HUES48 (cell line): ENCODE data around the gene LRP1-AS.

ENCODE experiments used
- H3K27ac ChIP-seq: one replicate; pipeline ENCODE4 v1.7.0; 2013; ENCODE audit warnings: low read depth, low read length, inconsistent platforms
- H3K27me3 ChIP-seq: 2 replicates; pipeline ENCODE4 v1.6.1; 2013; ENCODE audit warnings: mild to moderate bottlenecking, low read length; ENCODE audit not compliant: control insufficient read depth, insufficient read depth
- H3K36me3 ChIP-seq: 2 replicates; pipeline ENCODE4 v1.6.1; 2013; ENCODE audit warnings: low read length; ENCODE audit not compliant: control insufficient read depth, insufficient read depth
- H3K4me1 ChIP-seq: 2 replicates; pipeline ENCODE4 v1.6.1; 2013; ENCODE audit warnings: mild to moderate bottlenecking, low read length; ENCODE audit not compliant: control insufficient read depth, insufficient read depth
- H3K4me3 ChIP-seq: 2 replicates; pipeline ENCODE4 v1.5.1; 2013; ENCODE audit warnings: mild to moderate bottlenecking, low read depth, low read length
- H3K9ac ChIP-seq: 2 replicates; pipeline ENCODE4 v1.6.1; 2013; ENCODE audit warnings: mild to moderate bottlenecking, low read depth, low read length, moderate library complexity
- H3K9me3 ChIP-seq: 2 replicates; pipeline ENCODE4 v1.6.1; 2013; ENCODE audit warnings: low read length; ENCODE audit not compliant: control insufficient read depth, insufficient read depth

The LRP1-AS gene

DNA sequence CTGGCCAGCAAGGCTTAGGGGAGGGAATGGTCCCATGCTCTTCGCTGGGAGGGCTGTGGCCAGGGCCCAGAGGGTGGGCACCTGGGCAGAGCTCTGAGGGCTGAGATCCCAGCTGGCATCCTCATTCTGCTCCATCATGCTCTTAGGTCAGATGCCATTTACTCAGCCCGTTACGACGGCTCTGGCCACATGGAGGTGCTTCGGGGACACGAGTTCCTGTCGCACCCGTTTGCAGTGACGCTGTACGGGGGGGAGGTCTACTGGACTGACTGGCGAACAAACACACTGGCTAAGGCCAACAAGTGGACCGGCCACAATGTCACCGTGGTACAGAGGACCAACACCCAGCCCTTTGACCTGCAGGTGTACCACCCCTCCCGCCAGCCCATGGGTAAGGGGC lies 30.8 kb upstream of the LRP1-AS start:
- Histone ChIP-seq H3K27ac (no peak overlapping the region), H3K9ac (no peak overlapping the region), H3K4me3 (no peak overlapping the region), H3K36me3 (peaks cover 88% of the 10 kb centered on the region), H3K9me3 (no peaks in the 10 kb centered on the region), H3K27me3 (no peaks in the 10 kb centered on the region), H3K4me1 (no peaks in the 10 kb centered on the region)

DNA sequence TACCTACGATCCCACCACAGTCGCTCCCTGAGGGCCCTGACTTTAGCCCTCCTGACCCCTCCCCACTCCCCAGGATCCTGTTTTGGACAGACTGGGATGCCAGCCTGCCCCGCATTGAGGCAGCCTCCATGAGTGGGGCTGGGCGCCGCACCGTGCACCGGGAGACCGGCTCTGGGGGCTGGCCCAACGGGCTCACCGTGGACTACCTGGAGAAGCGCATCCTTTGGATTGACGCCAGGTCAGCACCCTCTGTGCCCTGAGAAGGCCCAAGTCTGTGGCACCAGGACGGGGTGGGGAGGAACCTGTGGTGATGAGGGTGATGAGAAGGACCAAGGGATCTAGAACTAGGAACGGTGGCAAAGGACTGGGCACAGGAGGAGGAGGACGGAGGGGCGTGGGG lies 29.9 kb upstream of the LRP1-AS start:
- Histone ChIP-seq H3K36me3 (peaks cover 91% of the 10 kb centered on the region), H3K27ac (no peak overlapping the region), H3K9me3 (no peaks in the 10 kb centered on the region), H3K27me3 (no peaks in the 10 kb centered on the region), H3K4me1 (no peaks in the 10 kb centered on the region), H3K9ac (no peak overlapping the region), H3K4me3 (no peak overlapping the region)

DNA sequence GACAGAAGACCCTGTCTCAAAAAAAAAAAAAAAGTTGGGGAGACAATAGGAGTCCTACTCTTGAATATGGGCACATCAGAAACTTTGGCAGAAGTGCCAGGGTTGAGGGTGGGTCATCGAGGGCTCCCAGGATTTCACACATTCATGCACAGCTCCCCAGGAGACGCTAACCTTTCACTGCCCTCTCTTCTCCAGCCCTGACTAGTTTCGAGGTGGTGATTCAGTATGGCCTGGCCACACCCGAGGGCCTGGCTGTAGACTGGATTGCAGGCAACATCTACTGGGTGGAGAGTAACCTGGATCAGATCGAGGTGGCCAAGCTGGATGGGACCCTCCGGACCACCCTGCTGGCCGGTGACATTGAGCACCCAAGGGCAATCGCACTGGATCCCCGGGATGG lies 29.4 kb upstream of the LRP1-AS start:
- no peaks in the 10 kb centered on the region for H3K27me3 ChIP-seq

DNA sequence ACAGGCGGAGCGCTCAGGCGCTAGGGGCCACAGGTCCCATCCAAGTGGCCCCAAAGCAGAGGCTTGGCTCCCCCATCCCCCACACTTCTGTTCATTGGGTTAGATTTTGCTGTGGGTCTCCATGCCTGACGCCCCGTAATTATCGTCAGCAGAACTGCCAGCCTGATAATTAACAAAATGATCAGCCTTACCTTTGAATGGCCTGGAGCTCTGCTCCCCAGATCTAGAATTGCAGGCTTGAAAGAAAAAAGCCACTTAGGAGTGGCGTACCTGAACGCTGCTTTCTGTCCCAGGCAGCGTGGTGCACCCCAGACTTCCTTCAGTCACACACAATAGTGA lies 28.7 kb upstream of the LRP1-AS start:
- H3K27me3 ChIP-seq, result no peaks in the 10 kb centered on the region
- H3K4me1 ChIP-seq, result no peaks in the 10 kb centered on the region
- no peaks in the 10 kb centered on the region for H3K9me3 ChIP-seq
- H3K36me3 ChIP-seq, result peaks cover 83% of the 10 kb centered on the region
- H3K9ac ChIP-seq, result no peak overlapping the region
- H3K4me3 ChIP-seq, result no peak overlapping the region
- no peak overlapping the region for H3K27ac ChIP-seq

More for the DNA sequence above, 29.4 kb upstream of the LRP1-AS start:
- peaks cover 88% of the 10 kb centered on the region for H3K36me3 ChIP-seq
- H3K4me3 ChIP-seq, result no peak overlapping the region
- no peaks in the 10 kb centered on the region for H3K9me3 ChIP-seq
- no peak overlapping the region for H3K27ac ChIP-seq
- H3K4me1 ChIP-seq, result no peaks in the 10 kb centered on the region
- H3K9ac ChIP-seq, result no peak overlapping the region

DNA sequence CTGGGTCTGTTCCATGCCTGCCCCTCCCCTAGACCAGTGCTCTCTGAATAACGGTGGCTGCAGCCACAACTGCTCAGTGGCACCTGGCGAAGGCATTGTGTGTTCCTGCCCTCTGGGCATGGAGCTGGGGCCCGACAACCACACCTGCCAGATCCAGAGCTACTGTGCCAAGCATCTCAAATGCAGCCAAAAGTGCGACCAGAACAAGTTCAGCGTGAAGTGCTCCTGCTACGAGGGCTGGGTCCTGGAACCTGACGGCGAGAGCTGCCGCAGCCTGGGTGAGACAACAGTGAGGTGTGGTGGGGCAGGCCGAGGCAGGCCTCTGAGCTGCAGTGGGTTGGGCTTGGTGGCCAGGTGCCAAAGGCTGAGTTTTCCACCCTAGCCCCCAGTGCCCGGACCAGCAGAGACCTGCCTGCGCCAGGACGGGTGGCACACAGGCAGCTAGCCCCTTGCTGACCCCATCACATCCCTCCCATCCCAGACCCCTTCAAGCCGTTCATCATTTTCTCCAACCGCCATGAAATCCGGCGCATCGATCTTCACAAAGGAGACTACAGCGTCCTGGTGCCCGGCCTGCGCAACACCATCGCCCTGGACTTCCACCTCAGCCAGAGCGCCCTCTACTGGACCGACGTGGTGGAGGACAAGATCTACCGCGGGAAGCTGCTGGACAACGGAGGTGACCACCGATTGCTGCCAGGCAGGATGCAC lies 28.2 kb upstream of the LRP1-AS start:
- H3K9me3 ChIP-seq, result no peaks in the 10 kb centered on the region
- no peaks in the 10 kb centered on the region for H3K4me1 ChIP-seq
- H3K4me3 ChIP-seq, result no peak overlapping the region
- H3K36me3 ChIP-seq, result peaks cover 83% of the 10 kb centered on the region
- H3K27ac ChIP-seq, result no peak overlapping the region
- no peaks in the 10 kb centered on the region for H3K27me3 ChIP-seq
- no peak overlapping the region for H3K9ac ChIP-seq

DNA sequence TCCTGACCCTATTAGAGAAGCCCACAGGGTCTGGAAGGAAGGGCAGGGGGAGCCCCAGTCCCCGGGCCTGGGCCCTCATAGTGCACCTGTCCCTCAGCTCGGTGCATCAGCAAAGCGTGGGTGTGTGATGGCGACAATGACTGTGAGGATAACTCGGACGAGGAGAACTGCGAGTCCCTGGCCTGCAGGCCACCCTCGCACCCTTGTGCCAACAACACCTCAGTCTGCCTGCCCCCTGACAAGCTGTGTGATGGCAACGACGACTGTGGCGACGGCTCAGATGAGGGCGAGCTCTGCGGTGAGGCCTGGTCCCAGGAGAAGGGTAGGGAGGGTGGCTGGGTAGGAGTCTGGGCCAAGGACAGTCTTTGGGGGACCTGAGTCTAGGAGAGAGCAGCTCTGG lies 26.3 kb upstream of the LRP1-AS start:
- Histone ChIP-seq H3K4me1 (no peaks in the 10 kb centered on the region), H3K9me3 (no peaks in the 10 kb centered on the region), H3K27me3 (no peaks in the 10 kb centered on the region), H3K36me3 (peaks cover 83% of the 10 kb centered on the region), H3K27ac (no peak overlapping the region), H3K4me3 (no peak overlapping the region), H3K9ac (no peak overlapping the region)

DNA sequence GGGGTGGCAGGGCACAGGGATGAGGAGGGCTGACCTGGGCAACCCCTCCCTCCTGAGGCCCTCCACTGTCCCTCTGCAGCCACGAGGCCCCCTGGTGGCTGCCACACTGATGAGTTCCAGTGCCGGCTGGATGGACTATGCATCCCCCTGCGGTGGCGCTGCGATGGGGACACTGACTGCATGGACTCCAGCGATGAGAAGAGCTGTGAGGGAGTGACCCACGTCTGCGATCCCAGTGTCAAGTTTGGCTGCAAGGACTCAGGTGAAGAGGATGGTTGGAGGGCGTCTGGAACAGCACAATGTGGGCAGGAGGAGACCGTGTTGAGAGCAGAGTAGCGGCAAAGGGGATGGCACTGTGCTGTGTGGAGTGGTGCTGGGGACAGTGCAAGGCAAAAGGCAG lies 25.7 kb upstream of the LRP1-AS start:
- H3K9me3 ChIP-seq, result no peaks in the 10 kb centered on the region
- no peaks in the 10 kb centered on the region for H3K27me3 ChIP-seq
- H3K4me3 ChIP-seq, result no peak overlapping the region
- H3K27ac ChIP-seq, result no peak overlapping the region
- no peak overlapping the region for H3K9ac ChIP-seq
- H3K36me3 ChIP-seq, result peaks cover 83% of the 10 kb centered on the region
- no peaks in the 10 kb centered on the region for H3K4me1 ChIP-seq

DNA sequence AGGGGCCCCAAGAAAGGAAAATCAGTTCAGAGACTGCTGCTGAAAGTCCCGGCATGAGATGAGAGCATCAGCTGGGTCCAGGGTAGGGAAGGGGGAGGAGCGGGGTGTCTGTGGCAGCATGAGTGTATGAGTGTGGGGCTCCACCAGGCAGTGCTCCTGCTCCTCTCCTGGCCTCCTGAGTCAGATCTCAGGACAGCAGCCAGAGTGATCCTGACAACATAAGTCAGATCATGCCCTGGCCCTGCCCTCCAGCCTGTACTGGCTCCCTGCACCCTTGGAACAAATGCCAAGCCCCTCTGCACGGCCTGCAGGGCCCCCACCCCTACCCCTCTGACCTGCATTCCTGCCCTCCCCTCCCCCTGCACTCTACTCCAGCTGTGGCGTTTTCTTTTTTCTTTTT lies 24.2 kb upstream of the LRP1-AS start:
- no peak overlapping the region for H3K4me3 ChIP-seq
- H3K27me3 ChIP-seq, result no peaks in the 10 kb centered on the region
- H3K27ac ChIP-seq, result no peak overlapping the region
- H3K4me1 ChIP-seq, result no peaks in the 10 kb centered on the region
- H3K9ac ChIP-seq, result no peak overlapping the region
- no peaks in the 10 kb centered on the region for H3K9me3 ChIP-seq
- H3K36me3 ChIP-seq, result peaks cover 84% of the 10 kb centered on the region

DNA sequence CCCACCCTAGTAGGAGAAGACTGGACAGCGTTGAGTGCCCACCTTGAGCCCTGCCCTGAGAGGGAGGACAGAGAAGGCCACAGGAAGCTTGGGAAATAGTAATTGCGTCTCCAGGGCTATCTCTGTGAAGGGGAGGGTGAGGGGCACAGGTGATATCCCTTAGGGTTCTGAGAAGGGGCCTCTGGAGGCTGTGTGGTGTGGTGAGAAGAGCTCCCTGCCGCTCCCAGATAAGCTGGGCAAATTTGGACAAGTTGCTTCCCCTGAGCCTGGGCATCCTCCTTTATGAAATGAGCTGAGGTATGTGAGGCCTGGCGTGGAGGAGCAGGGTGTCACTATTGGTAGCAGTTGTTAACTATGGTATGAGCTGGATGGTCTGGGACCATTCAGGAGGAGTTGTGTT lies 23.5 kb upstream of the LRP1-AS start:
- Histone ChIP-seq H3K9me3 (no peaks in the 10 kb centered on the region), H3K36me3 (peaks cover 84% of the 10 kb centered on the region), H3K4me1 (no peaks in the 10 kb centered on the region), H3K27ac (no peak overlapping the region), H3K27me3 (no peaks in the 10 kb centered on the region), H3K9ac (no peak overlapping the region), H3K4me3 (no peak overlapping the region)

DNA sequence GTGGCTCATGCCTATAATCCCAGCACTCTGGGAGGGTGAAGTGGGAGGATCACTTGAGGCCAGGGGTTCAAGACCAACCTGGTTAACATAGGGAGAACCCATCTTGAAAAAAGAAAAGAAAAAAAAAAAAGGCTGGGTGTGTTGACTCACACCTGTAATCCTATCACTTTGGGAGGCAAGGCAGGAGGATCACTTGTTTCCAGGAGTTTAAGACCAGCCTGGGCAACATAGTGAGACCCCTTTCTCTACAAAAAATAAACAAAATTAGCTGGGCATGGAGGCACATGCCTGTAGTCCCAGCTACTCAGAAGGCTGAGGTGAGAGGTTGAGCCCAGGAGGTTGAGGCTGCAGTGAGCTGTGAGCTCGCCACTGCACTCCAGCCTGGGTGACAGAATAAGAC lies 23.0 kb upstream of the LRP1-AS start:
- Histone ChIP-seq H3K4me1 (no peaks in the 10 kb centered on the region), H3K36me3 (peaks cover 85% of the 10 kb centered on the region), H3K27me3 (no peaks in the 10 kb centered on the region), H3K4me3 (no peak overlapping the region), H3K27ac (no peak overlapping the region), H3K9me3 (no peaks in the 10 kb centered on the region), H3K9ac (no peak overlapping the region)

DNA sequence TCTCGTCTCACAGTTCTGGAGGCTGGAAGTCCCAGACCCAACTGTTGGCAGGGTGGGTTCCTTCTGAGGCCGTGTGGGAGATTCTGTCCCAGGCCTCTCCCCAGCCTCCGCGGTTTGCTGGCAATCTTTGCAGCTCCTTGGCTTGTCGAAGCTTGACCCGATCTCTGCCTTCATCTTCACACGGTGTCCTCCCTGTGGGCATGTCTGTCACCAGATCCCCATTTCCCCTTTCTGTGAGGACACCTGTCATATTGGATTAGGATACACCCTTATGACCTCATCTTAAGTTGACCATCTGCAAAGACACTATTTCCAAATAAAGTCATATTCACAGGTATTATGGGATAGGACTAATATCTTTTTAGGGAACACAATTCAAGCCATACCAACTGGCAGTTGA lies 22.6 kb upstream of the LRP1-AS start:
- no peaks in the 10 kb centered on the region for H3K27me3 ChIP-seq
- H3K27ac ChIP-seq, result no peak overlapping the region
- H3K4me1 ChIP-seq, result no peaks in the 10 kb centered on the region
- no peak overlapping the region for H3K4me3 ChIP-seq
- H3K9me3 ChIP-seq, result no peaks in the 10 kb centered on the region
- no peak overlapping the region for H3K9ac ChIP-seq
- peaks cover 85% of the 10 kb centered on the region for H3K36me3 ChIP-seq
